Ramos (cell line): ENCODE results near the gene WDR86.

Experiments
- in situ Hi-C: fragments of 300-500 bp; cut with MboI; formaldehyde crosslinking; loops from one replicate; pipeline ENCODE4 v1.14.3; 2022; ENCODE audit warnings: low sequenced_read_pairs; ENCODE audit not compliant: unreplicated experiment

Gene WDR86

DNA sequence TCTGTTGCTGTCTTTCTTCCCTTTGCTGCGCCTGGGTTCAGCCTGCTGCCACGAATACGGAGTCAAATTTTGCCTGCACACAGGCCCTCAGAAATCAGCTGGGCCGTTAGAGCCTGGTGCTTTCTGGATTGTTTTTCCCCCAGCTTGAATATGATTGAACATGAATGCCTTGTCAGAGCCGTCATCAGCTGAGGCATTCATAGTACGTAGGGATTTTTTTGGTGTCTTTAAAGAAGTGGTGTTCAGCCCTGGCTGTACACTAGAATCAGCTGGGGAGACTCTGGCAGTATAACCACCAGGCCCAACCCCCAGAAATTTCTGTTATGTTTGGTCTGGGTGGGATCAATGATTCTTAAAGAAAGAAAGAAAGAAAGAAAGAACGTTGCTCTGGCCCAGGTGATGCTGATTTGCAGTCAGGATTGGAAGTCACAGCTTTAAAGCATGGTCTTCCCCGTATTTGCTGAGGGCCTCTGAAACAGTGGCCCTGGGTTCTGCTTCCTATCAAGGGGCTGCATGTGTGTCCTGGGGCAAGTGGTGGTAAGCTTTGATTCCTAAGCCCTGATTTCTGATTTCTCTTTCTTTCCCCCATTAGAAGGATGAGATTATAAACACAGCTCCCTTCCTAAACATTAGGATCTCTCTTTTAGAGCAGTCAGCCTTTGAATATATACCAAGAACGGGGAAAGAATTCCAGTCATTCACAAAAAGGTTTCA is 43.5 kb downstream of the WDR86 start:
- in situ Hi-C loops = no loop called here

DNA sequence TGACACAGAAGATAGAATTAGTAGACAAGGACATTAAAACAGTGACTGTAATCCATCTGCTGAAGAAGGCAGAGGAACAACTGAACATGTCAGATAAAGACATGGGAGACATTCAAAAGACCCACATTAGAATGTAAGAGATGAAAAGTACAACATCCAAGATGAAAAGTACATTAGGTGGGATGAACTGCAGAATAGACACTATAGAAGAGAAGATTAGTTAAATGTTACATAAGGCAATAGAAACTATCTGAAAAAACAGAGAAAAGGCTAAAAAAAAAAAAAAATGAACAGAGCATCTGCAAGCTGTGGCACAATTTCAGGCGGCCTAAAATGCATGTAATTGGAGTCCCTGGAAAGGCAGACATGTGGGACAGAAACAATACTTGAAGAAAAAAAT is 46.7 kb downstream of the WDR86 start:
- in situ Hi-C loops = no loop called here

DNA sequence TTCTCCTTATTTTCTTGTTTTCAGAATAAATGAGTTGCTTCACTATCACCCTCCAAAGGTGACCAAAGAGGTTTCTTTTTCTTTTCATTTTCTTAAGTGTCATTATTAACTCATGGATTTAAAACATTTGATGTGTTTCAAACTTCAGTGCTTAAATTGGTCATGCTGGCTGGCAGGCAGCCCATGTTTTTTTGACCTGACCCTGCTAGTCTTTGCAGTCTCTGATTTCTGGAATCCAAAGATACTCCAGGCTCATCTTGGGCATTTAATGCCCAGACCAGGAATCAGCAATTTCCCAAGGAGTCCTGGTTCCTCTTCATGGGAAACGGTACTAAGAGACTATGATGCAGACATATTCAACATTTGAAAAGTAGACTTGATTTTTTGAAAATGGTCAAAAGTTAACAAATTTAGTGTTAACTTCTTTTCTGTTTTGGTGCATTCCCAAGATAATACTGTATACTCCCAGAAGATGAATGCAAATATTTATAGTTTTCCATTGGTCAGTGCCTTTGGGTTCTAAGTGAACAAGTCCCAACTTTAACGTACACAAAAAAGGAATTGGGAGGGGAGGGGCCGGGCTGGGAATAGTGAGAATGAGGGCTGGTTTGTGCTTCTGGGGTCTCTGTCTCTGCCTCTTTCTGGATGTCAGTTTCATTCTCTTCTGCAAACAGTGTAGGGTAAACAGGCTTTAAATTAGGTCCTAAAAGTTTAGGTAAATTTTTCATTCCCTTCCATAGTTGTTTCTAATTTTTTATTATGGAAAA is 48.5 kb downstream of the WDR86 start:
- in situ Hi-C loops = no loop called here

DNA sequence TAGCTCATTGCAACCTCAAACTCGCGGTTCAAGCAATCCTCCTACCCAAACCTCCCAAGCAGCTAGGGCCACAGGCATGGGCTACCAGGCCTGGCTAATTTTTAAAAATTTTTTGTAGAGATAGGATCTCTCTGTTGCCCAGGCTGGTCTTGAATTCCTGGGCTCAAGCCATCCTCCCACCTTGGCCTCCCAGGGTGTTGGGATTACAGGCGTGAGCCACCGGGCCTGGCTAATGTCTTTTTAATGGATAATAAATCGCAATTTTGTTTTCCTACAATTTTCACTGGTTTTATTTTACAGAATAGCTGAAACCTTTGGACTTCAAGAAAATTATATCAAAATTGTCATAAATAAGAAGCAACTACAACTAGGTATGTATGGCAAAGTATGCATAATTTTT is 57.3 kb downstream of the WDR86 start:
- in situ Hi-C loops = loop anchor here (5.0 kb wide), 1 partner anchor 35 kb away; no protein-coding TSS in a partner anchor

DNA sequence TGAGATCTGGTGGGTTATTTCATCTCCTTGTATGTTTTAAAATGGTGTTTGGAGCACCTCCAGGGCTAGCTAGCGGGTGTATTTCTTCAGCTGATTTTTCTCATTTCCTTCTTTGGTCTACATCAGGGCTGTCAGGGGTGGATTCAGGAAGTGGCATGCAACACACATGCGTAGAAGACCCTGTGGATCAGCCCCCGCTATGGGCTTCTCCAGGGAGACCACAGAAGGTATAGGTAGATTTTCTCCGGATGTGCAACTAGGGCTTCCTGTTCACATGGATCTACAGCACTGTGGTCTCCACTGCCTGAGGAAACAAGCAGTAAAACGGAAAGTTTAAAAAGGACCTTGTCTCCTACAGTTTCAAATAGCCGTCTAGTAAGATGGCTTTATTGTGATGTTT is 57.9 kb downstream of the WDR86 start:
- in situ Hi-C loops = loop anchor here (5.0 kb wide), 1 partner anchor 35 kb away; no protein-coding TSS in a partner anchor

DNA sequence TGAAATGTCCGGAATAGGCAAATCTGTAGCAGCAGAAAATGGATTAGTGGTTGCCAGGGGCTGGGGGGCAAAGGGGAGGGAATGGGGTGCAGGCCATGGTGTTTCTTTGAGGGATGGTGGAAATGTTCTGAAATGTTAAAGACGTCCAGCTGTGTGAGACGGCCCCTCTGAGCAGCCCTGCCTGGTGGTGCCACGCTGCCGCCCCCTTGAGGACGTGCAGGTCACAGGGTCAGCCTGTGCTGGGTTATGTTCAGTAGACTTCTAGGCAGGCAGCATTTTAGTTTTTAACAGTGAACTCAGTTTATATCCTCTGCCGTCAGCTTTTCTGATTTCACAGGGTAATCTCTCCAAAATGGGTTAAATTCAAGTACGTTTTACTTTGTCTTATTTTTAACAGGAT is 58.8 kb downstream of the WDR86 start:
- in situ Hi-C loops = loop anchor here (5.0 kb wide), 1 partner anchor 34 kb away; no protein-coding TSS in a partner anchor

DNA sequence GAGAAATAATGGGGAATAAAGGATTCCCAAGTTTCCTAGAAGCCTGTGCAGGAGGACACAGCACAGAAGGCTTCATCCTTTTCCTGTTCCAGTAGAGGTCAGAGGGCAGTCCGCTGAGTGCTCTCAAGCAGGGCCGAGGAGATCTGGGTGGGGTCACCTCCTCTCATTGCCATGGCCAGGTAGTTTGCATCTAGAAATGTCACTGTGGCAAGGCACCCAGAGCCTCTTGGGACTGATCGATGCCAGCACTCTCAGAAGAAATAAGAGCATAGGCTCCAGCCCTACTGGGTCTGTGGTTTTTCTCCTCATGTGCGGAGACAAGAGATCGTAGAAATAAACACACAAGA is 60.4 kb downstream of the WDR86 start:
- in situ Hi-C loops = no loop called here

DNA sequence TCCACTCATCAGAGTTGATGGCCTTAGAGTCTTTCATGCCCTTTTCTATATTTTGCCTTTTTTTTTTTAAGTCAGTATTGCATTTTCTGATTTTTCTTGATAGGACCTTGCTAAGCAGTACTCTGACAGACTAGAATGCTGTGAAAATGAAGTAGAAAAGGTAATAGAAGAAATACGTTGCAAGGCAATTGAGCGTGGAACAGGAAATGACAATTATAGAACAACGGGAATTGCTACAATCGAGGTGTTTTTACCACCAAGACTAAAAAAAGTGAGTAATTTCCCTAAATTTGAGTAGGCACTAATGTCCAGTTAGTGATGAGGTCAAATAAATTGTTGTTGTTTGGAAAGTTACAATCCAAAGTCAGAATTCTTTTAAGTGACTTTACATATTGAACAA is 60.9 kb downstream of the WDR86 start:
- in situ Hi-C loops = no loop called here

DNA sequence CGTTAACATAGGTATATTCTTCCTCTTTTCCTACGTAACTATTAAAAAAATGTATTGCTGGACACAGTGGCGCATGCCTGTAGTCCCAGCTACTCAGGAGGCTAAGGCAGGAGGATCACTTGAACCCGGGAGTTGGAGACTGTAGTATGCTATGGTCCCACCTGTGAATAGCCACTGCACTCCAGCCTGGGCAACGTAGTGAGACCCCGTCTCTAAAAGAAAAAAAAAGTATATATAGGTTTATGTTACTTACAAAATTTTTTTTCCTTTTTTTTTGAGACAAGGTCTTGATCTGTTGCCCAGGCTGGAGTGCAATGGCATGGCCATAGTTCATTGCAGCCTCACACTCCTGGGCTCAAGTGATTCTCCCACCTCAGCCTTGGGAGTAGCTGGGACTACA is 62.6 kb downstream of the WDR86 start:
- in situ Hi-C loops = no loop called here

DNA sequence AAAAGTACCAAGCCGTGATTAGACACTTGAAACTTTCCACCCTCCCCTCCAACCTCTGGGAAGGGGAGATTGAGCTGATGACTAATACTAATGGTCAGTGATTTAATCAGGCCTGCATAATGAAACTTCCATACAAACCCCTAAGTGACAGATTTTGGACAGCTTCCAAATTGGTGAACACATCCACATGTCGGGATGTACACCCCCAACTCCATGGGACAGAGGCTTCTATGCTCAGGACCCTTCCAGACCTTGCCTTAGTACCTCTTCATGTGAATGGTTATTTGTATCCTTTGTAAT is 63.4 kb downstream of the WDR86 start:
- in situ Hi-C loops = no loop called here

DNA sequence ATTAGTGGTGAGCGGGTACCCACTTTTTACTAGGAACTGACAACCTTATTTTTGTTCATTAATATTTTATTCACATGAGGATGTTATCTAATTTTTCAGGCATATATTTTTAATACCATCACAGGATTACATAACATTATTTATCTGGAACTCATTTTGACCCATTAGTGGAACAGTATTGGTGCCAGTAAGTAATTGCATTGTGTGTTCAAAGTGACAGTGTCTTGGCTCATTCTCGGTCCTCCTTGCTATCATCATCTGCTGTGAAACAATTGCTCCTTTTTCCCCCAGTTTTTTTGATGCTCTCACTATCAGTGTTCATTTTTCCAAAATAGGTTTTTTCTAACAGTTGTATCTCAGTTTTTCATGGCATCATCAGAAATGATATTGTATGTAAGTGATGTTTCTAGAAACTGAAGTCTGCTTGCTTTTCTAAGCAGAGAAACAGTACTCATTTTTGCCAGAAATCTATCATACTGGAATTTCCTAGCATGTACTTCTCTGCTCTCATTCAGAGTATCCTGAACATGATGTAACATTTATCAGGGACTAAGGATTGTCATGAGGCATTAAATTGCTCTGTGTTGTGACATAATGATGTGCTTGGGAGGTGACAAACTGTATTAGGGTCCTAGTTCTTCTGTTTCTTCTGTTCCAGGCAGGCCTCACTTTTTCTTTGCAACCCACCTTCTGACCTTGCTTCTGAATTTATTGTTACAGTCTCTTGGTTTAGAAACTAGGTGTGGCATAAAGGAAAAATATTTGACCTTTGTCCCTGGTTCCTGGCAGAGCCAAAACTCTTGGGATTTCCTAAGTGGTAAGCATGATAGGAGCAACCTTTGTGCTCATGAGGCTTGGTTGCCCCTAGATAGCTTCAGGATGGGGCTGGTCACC is 64.0 kb downstream of the WDR86 start:
- in situ Hi-C loops = no loop called here

DNA sequence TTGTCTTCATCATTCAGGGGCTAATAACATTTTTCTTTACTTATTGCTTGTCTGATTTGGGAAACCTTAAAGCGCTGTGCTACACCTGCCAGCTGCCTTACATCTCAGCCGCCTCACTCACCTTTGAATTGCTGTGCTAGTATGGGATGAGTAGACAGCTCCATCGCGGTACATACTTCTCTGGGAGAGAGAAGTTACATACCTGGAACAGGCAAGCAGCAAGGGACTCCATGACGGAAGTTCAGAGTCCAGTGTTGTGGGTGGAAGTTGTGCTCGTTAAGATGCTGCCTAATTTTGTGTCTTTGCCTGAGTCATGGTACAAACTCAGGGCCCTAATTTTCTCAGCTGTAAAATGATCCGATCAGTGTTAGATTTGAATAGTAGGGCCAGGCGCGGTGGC is 66.3 kb downstream of the WDR86 start:
- in situ Hi-C loops = no loop called here

DNA sequence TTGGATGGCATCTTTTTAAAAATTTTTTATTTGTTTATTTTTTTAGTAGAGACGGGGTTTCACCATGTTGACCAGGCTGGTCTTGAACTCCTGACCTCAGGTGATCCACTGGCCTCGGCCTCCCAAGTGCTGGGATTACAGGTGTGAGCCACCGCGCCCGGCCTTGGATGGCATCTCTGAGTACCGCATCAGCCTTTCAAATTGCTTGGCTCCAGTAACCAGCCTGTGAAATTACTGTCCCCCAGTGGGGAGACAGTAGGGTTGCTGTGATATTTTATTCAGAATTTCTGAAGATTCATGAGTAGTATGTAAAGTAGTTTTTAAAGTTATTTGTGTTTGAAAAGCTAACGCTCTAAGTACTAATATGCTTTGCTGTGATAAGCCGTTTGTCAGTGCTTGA is 67.0 kb downstream of the WDR86 start:
- in situ Hi-C loops = no loop called here

DNA sequence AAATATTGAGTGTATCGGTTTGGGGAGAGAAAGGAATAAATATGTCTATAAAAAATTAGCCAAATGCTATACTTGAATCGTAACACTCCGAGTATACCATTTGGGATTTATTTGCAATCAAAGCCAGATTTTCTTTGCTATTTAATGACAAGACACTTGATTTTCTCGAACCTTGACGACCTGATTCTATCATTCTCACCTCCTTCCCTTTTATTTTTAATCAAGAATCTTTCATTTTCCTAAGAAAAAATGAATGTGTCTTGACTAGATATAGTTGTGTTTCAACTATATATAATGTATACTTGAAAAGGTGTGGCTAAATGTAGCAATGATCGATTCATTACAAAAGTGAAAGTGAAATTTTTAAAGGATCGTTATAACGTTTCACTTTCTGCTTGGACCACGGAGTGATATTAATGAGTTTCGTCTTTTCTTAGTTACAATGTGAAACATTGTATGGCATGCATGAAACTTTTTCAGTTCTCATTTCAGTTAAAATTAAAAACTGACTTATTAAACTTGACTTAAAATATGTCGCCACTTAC is 67.7 kb downstream of the WDR86 start:
- in situ Hi-C loops = no loop called here

DNA sequence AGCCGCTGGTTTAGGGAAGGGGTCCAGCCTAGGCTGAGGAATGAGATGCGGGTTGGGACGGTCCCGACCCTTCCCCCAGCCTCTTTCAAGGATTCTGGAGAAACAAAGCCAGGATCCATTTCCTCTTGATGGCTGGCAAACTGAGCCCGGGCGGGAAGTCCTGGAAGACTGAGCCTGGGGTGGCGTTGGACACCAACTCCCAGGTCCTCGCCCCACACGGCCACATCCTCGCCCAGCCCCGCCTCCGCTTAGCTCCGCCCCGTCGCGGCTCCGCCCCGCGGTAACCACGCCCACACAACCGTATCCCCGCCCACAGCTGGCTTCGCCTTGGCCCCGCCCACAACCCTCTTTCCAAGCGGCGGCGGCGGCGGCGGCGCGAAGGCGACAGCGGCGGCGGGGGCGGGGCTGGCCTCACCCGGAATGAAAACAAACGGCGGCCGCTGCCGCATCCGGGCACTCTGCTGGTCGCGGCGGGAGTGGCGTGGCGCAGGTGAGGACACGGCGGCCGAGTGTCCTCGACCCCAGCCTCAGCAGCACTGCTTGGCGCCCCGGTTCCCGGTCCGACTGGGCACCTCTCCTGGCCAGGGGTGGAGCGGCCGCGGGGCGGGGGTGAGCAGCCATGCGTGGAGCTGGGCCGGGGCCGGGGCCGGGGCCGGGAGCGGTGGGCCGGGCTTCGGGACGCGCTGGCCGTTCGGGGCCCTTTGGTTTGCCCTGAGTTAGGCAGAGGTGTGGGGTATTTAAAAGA is 68.3 kb downstream of the WDR86 start, which contains the start of gene NUB1:
Gene NUB1, plus strand, starts transcription at position 456 of the 745 bp plus-strand sequence. CDS start 3,538 bp downstream, outside the sequence.
- in situ Hi-C loops = no loop called here

DNA sequence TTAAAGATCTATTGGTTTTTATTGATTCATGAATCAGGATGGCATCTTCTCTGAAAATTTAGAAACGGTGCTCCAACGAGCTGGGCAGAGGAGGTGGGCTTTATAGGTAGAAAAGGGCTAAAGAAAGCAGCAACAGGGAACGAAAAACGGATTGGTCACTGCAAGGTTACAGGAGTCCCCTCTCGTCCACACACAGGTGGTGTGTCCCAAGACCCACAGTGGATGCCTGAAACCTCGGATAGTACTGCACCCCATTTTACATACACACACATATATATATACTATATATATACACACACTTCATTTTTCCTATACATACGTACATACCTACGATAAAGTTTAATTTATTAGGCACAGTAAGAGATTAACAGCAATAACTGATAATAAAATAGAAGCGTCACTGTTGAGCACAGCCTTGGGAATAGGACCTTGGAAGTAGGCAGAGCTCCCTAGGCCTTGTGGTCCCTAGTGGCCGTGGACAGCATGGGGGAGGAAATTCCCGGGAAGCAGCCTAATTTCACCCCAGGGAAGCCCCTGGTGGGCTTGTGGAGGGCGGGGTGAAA is 69.0 kb downstream of the WDR86 start:
- in situ Hi-C loops = no loop called here

DNA sequence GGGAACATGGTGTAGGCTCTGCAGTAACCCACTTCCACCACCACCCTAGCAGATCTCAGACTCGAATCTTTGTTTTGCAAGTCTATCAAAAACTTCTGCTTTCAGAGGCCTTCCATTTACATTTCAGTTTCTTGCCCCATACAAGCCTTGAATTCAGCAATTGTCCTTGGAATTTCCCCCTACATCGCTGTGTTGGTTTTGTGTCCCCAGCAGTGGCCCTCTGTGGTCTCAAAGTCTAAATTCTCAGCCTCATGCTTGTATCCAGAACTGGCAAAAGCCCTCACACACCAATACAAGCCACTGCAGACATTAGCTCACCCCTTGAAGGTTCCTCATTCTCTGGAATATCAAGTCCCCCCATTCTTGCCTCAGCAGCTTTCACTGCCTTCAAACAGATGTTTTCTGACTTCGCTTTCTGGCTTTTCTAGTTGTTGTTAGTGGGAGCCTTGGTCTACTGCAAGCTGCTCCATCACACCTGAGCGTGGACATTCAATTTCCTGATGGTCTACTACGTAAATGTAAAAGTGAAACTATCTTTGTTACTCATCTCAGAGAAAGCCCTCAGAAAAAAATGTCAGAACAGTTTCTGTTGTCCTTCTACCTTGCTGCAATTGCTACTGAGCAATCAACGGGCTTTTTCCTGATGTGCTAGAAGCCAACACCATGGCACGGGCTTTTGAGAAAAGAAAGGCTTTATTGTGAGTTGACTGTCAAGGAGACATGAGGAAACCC is 70.0 kb downstream of the WDR86 start:
- in situ Hi-C loops = no loop called here

DNA sequence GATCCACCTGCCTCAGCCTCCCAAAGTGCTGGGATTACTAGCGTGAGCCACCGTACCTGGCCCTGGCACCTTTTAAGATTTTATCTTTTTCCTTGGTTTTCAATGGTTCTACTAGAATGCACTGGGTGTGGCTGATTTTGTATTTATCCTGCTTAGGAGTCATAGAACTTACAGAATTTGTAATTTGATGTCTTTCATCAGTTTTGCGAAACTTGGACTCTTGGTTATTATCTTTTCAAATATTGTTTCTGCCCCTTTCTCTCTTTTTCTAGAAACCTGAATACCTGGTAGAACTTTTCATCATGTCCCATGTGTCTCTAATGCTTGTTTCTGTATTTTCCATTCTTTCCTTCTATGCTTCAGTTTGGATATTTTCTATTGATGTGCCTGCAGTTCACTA is 71.0 kb downstream of the WDR86 start:
- in situ Hi-C loops = no loop called here

DNA sequence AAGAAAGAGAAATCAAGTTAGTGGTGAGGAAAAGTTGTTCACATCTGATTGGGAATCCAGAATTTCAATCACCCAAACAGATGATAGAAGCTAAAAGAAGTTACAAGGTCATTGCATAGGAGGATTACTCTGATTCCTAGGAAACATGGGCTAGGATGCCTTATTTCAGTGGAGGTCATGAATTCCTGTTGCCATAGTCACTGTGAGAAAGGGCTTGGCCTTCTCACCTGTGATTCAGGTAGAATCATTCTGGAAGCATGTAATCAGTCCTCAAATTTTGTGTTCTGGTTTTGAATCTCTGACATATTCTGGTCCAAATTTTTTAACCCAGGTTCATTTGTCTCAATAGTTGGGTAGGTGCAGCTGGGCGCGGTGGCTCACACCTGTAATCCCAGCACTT is 72.5 kb downstream of the WDR86 start:
- in situ Hi-C loops = no loop called here
